ENCODE measurements around the gene CTNNB1.

DNA sequence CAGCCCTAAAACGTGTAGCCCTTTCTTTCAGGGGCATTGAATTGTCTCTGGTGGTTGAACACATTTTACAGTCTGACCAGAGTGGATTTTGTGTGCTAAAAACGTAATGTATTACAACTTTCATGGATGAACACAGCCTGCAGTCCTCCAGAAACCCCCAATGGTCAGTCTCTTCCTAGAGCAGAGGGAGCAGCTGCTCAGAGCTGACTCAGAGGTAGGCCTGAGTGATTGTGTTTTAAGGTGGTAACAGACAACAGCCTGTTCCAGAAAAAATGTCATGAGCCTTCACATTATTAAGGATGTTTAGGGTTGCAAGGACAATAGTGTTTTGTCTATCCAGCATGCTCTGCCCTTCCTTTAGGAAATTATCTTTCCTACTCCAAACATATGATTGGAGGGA lies 34.5 kb upstream of the CTNNB1 start:
- TF ChIP-seq, protein P1, sequence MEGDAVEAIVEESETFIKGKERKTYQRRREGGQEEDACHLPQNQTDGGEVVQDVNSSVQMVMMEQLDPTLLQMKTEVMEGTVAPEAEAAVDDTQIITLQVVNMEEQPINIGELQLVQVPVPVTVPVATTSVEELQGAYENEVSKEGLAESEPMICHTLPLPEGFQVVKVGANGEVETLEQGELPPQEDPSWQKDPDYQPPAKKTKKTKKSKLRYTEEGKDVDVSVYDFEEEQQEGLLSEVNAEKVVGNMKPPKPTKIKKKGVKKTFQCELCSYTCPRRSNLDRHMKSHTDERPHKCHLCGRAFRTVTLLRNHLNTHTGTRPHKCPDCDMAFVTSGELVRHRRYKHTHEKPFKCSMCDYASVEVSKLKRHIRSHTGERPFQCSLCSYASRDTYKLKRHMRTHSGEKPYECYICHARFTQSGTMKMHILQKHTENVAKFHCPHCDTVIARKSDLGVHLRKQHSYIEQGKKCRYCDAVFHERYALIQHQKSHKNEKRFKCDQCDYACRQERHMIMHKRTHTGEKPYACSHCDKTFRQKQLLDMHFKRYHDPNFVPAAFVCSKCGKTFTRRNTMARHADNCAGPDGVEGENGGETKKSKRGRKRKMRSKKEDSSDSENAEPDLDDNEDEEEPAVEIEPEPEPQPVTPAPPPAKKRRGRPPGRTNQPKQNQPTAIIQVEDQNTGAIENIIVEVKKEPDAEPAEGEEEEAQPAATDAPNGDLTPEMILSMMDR (conservative IDR thresholded peaks at IDR 0.05; ENCODE audit: low read depth, low read length) = no peak
- no peak for TF ChIP-seq EZH2 (IDR thresholded peaks at IDR 0.05; ENCODE audit: borderline replicate concordance, low read depth, low read length, poor library complexity, severe bottlenecking)
